Mucosa of rectum (tissue), 2 donors: ENCODE data around the gene LRRC2.
A peak's percentile ranks its signal among the peaks of the same experiment; 100 is the strongest.

Experiments used
- H3K27ac ChIP-seq, 2 donors: one replicate each; pipeline ENCODE4 v1.7.0; 2013; ENCODE audit warnings: inconsistent platforms in 2 of 2, low read depth in 2 of 2, low read length in 2 of 2
- H3K27me3 ChIP-seq, 2 donors: one replicate each; pipeline ENCODE4 v1.7.0; 2013; ENCODE audit warnings: low read length in 2 of 2; ENCODE audit not compliant: control insufficient read depth in 2 of 2, insufficient read depth in 2 of 2
- H3K36me3 ChIP-seq, 2 donors: one replicate each; pipeline ENCODE4 v1.7.0; 2013; ENCODE audit warnings: low read length in 2 of 2; ENCODE audit not compliant: control insufficient read depth in 2 of 2, insufficient read depth in 2 of 2
- H3K4me1 ChIP-seq, 2 donors: one replicate each; pipeline ENCODE4 v1.7.0; 2013; ENCODE audit warnings: low read length in 2 of 2, mild to moderate bottlenecking in 1 of 2; ENCODE audit not compliant: control insufficient read depth in 2 of 2, insufficient read depth in 2 of 2
- H3K4me3 ChIP-seq, 2 donors: one replicate each; pipeline ENCODE4 v1.7.0; 2013; ENCODE audit warnings: low read length in 2 of 2
- H3K9ac ChIP-seq, 2 donors: one replicate each; pipeline ENCODE4 v1.7.0; 2013; ENCODE audit warnings: low read length in 2 of 2, low read depth in 1 of 2, mild to moderate bottlenecking in 1 of 2
- H3K9me3 ChIP-seq, 2 donors: one replicate each; pipeline ENCODE4 v1.7.0; 2013; ENCODE audit warnings: low read length in 2 of 2; ENCODE audit not compliant: control insufficient read depth in 2 of 2
- donor health status: healthy.
- donor health status: Normal muscosa, but diverticular disease.

LRRC2 gene, protein sequence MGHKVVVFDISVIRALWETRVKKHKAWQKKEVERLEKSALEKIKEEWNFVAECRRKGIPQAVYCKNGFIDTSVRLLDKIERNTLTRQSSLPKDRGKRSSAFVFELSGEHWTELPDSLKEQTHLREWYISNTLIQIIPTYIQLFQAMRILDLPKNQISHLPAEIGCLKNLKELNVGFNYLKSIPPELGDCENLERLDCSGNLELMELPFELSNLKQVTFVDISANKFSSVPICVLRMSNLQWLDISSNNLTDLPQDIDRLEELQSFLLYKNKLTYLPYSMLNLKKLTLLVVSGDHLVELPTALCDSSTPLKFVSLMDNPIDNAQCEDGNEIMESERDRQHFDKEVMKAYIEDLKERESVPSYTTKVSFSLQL

DNA sequence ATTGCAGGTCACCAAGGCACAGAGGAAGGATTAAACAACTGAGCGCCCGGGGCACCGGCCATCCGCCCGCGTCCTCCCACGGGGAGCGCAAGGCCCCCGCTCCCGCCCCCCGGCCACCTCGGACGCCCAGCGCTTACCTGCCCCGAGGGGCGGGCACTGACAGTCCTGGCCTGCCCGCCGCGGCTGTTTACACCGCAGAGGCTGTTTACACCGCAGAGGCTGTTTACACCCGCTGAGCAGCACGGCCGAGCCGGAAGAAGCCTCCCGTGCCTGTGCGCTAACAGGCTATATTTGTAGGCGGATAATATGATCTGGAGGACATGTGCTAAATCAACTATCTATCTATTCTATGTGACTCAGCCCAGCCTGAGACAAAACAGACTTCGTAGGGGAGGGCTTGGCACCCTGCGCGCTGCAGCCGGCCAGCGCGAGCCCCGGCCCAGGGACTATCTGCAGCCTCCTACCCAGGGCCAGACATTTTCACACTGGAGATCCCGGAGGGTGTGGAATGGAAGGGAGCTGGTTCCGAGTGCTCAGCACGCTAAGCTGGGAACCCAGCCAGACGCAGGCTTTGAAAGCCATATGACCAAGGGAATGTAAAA, at the start of gene LRRC2:
LRRC2 (minus strand) TSS at position 263 of the 602 bp plus-strand sequence. CDS start 14,711 bp downstream, outside the sequence.
- H3K9me3 ChIP-seq = no peaks in the 10 kb centered on the region
- peak within 1 kb of the TSS; percentile 58 to 74 for H3K4me3 ChIP-seq
- H3K27ac ChIP-seq = no peak within 1 kb of the TSS
- H3K4me1 ChIP-seq = peaks cover 0 to 12% of the 10 kb centered on the region in 2 donors
- peaks cover 0 to 4% of the 10 kb centered on the region in 2 donors for H3K27me3 ChIP-seq
- H3K36me3 ChIP-seq = no peaks in the 10 kb centered on the region
- peak within 1 kb of the TSS; percentile 26 to 52 for H3K9ac ChIP-seq

DNA sequence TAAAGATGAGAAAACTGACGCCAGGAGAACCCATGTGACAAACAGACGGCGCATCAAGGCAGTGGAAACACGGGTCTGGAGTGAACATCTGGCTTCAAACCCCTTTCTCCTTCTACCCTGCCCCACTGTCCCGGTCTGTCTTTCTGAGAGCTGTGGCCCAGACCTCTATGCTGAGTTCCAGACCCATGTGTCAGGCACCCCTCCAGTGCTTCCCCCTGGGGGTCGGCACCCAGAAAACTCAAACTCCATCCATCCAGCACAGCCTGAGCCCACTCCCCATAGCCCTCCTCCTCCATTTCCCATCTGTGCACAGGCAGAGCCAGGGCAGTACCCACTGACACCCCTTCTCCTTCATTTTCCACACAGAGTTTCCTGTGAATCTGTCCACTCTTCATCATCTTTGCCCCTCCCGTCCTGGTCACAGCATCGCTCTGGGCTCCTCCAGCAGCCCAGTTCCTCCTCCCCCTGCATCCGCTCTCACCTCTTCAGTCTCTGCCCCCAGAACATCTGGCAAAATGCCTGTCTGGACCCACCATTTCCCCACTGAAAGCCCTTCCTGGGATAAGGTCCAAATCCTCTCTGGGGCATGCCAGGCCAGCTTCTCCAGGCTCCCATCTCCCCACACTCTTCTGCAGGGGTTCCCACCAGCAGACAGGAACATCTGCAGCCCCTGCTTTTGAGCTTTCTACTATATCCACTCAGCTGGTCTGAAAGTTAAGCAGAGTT, 49.1 kb upstream of the LRRC2 start:
- no peak overlapping the region for H3K27ac ChIP-seq
- H3K4me1 ChIP-seq = no peaks in the 10 kb centered on the region
- no peak overlapping the region for H3K9ac ChIP-seq
- H3K9me3 ChIP-seq = no peaks in the 10 kb centered on the region
- H3K27me3 ChIP-seq = peaks cover 0 to 2% of the 10 kb centered on the region in 2 donors
- H3K4me3 ChIP-seq = no peak overlapping the region
- H3K36me3 ChIP-seq = no peaks in the 10 kb centered on the region

DNA sequence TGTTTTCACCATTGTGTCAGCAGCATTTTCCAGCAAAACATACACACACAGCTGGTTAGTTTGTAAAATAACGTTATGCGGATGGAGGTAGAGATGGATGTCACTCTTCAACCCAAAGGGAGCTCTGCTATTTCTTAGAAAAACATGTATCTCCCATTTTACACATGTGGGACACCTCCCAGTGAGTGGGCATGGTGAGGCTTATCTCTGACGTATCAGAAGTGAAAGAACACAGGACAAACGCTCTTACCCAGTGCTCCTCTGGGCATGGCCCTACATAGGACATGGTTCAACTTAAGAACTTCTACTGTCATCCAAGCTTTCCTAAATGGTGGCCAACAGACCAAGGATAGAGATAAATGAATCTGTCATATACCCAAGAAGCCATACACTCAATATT, 48.3 kb upstream of the LRRC2 start:
- no peak overlapping the region for H3K27ac ChIP-seq
- H3K9ac ChIP-seq = no peak overlapping the region
- peaks cover 0 to 2% of the 10 kb centered on the region in 2 donors for H3K27me3 ChIP-seq
- H3K4me1 ChIP-seq = no peaks in the 10 kb centered on the region
- no peaks in the 10 kb centered on the region for H3K36me3 ChIP-seq
- no peak overlapping the region for H3K4me3 ChIP-seq
- no peaks in the 10 kb centered on the region for H3K9me3 ChIP-seq

DNA sequence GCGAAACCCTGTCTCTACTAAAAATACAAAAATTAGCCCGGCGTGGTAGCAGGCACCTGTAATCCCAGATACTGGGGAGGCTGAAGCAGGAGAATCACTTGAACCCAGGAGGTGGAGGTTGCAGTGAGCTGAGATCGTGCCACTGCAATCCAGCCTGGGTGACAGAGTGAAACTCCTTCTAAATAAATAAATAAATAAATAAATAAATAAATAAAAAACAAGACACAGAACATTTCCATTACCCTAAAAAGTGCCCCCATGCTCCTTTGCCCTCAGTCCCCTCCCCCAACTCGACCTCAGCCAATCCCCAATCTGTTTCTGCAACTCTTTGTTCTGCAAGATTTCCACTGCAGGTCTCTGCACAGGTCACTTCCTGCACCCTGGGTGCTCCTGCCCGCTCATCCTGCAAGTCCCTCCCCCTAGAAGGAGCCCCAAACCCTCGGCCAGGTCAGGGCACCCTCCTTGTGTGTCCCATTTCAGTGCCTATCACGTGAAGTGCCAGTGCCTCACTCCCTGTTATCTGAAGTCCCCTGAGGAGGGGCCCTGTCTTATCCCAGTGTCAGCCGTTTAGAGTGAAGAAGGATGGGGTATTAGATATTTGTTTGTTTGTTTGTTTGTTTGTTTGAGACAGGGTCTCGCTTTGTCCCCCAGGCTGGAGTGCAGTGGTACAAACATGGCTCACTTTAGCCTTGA, 47.4 kb upstream of the LRRC2 start:
- no peaks in the 10 kb centered on the region for H3K36me3 ChIP-seq
- H3K4me1 ChIP-seq = peaks cover 0 to 3% of the 10 kb centered on the region in 2 donors
- no peak overlapping the region for H3K27ac ChIP-seq

DNA sequence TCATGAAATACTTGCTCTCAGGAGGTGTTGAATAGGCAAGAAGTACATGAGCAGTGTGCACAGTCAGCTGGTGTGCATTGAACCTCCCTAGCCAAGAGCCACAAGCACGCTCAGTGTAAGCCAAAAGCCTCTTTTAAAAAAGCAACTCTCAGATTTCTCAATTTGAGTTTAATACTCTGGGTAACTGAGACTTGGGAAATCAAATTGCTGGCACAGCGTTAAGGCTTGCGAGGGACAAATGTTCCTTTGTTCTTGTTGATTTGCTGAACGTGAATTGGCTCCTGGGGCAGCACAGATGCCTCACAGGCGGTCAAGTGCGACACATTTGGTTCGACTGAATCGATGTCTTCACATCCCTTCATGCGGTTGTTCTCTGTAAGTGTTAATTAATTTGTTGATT, 46.2 kb upstream of the LRRC2 start, which contains the start of gene FAM240A:
FAM240A (plus strand) TSS at position 202 of the 400 bp plus-strand sequence; CDS start at position 361, 159 bp downstream.
- no peak within 1 kb of the TSS for H3K4me3 ChIP-seq
- peaks cover 0 to 2% of the 10 kb centered on the region in 2 donors for H3K27me3 ChIP-seq
- H3K4me1 ChIP-seq = peaks cover 0 to 3% of the 10 kb centered on the region in 2 donors
- no peaks in the 10 kb centered on the region for H3K36me3 ChIP-seq
- no peak within 1 kb of the TSS for H3K9ac ChIP-seq
- no peak within 1 kb of the TSS for H3K27ac ChIP-seq
- no peaks in the 10 kb centered on the region for H3K9me3 ChIP-seq

More for the DNA sequence above, 47.4 kb upstream of the LRRC2 start:
- Histone ChIP-seq H3K9ac (no peak overlapping the region), H3K27me3 (peaks cover 0 to 2% of the 10 kb centered on the region in 2 donors), H3K9me3 (no peaks in the 10 kb centered on the region), H3K4me3 (no peak overlapping the region)

DNA sequence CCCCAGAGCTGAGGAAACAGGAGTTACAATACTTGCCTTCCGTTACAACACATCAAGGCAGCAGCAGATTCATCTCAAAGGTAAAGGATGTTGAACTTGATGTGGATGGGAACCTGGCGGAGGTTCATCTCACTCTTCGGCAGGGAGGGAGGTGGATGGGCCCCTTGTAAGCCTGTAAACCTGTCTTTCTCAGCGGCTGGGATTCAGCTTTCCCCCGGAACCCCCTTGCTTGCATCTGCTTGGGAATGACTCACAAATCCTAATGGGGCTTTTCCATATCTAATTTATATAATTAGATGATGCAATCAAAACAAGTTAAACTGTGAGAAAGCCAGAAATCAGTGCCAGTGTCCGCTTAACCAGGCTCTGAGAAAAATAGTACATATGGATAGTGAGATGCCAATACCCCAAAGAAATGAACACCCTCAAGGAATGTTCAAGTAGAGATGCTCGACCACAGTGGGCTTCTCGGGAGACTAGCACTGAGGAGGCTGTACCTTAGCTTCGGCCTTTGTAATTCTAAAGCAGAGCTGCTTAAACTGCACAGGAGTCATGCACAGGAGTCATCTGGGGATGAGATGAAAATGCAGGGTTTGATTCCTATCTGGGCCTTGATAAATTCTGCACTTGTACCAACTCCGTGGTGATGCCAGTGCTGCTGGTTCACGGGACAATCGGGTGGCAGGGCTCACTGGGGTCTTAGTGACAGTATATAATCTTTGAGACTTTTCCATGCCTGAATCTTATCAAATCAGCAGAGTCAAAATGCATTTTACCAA, 44.0 kb upstream of the LRRC2 start:
- no peak overlapping the region for H3K9ac ChIP-seq
- H3K4me3 ChIP-seq = no peak overlapping the region
- no peak overlapping the region for H3K27ac ChIP-seq
- H3K36me3 ChIP-seq = no peaks in the 10 kb centered on the region
- H3K27me3 ChIP-seq = peaks cover 0 to 2% of the 10 kb centered on the region in 2 donors
- H3K4me1 ChIP-seq = peaks cover 0 to 3% of the 10 kb centered on the region in 2 donors
- no peaks in the 10 kb centered on the region for H3K9me3 ChIP-seq

DNA sequence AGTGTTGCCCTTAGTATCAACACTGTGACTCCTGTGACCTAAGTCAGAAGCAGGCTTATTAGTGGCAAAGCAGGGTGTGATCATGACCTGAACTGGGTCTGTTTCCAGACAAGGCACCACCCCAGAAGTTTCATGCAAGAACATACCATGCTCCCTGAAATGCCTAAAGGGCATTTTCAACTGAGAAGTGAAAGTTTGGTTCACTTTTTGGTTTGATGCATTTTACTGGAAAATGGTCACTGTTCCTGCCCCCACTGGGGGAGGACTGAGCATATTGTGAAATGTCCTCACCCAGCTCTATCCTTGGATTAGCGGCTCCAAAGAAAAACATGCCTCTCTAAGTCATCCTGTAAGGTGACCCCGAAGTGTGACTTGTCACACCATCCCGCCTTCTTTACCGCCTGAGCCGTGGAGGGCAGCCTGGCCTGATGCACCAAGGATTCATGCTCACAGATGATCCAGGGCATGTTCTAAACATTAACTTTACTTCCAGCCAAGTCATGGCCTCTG, 43.2 kb upstream of the LRRC2 start:
- Histone ChIP-seq H3K9ac (no peak overlapping the region), H3K27ac (no peak overlapping the region), H3K36me3 (no peaks in the 10 kb centered on the region), H3K9me3 (no peaks in the 10 kb centered on the region), H3K4me3 (no peak overlapping the region), H3K4me1 (peaks cover 0 to 3% of the 10 kb centered on the region in 2 donors), H3K27me3 (peaks cover 0 to 2% of the 10 kb centered on the region in 2 donors)

DNA sequence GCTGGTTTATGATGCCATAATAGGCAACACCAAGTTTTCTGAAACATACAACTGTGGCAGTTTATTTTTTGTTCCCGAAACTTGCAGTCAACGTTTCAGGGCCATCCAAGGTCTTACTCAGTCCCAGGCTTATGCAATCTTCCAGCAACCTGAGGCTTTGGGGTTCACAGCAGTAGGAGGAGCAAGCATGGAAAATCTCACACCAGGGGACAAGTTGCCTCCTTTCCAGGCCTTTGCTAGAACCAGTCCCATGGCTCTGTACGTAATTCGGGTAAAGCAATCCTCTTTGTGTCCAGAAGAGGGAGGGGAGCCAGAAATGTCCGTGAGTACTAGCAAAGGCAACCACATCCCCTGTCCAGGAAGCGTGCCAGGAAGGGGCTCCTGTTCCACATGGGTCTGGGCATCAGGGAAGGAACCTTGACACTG, 41.5 kb upstream of the LRRC2 start:
- H3K4me3 ChIP-seq = no peak overlapping the region
- no peak overlapping the region for H3K27ac ChIP-seq
- H3K9ac ChIP-seq = no peak overlapping the region
- H3K27me3 ChIP-seq = peaks cover 0 to 2% of the 10 kb centered on the region in 2 donors
- peaks cover 0 to 3% of the 10 kb centered on the region in 2 donors for H3K4me1 ChIP-seq
- H3K9me3 ChIP-seq = no peaks in the 10 kb centered on the region
- no peaks in the 10 kb centered on the region for H3K36me3 ChIP-seq

DNA sequence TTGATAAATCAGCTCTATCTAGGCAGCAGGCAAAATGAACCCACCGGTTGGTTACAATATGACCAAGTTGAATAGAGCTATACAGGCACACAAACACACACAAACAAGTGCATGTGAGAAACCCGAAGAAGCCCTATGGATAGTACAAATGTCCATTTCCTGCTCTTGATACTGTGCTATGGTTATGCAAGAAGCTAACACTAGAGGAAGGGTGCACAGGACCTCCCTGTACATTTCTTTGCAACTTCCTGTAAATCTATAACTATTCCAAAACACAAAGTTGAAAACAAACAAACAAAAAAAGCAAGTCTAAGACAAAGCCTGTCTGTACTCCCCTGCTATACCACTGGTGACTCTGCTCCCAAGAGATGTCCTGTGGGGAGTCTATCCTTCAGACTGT, 38.0 kb upstream of the LRRC2 start:
- Histone ChIP-seq H3K27ac (no peak overlapping the region), H3K4me3 (no peak overlapping the region), H3K9ac (no peak overlapping the region), H3K9me3 (no peaks in the 10 kb centered on the region), H3K4me1 (peaks cover 0 to under 1% of the 10 kb centered on the region in 2 donors), H3K36me3 (no peaks in the 10 kb centered on the region), H3K27me3 (no peaks in the 10 kb centered on the region)
